ENCODE data around the gene SLC25A21.

Gene SLC25A21

GRCh38 chr14:36653962-36654793, 518.2 kb downstream of the SLC25A21 start:
- Mint-ChIP-seq H3K36me3 (ENCODE audit: low read depth) (no peaks in the 10 kb centered on the region), H3K4me1 (ENCODE audit: low read depth) (peaks cover 17% of the 10 kb centered on the region), H3K27ac (no peak overlapping the region), H3K27me3 (peaks cover 89% of the 10 kb centered on the region), H3K9me3 (no peaks in the 10 kb centered on the region), H3K4me3 (no peak overlapping the region)
- intact Hi-C loops (cut with micrococcal nuclease), result no loop called here

- intact Hi-C loops (cut with micrococcal nuclease), result no loop called here
- H3K9me3 Mint-ChIP-seq, result no peaks in the 10 kb centered on the region
- H3K27ac Mint-ChIP-seq, result no peak overlapping the region
- no peak overlapping the region for H3K4me3 Mint-ChIP-seq
- H3K36me3 Mint-ChIP-seq (ENCODE audit: low read depth), result no peaks in the 10 kb centered on the region
- H3K4me1 Mint-ChIP-seq (ENCODE audit: low read depth), result peaks cover 17% of the 10 kb centered on the region
- peaks cover 89% of the 10 kb centered on the region for H3K27me3 Mint-ChIP-seq
Measured at GRCh38 chr14:36653413-36653812, 519.0 kb downstream of the SLC25A21 start.

GRCh38 chr14:36652542-36653201, 519.7 kb downstream of the SLC25A21 start:
- Mint-ChIP-seq H3K4me1 (ENCODE audit: low read depth) (peaks cover 25% of the 10 kb centered on the region), H3K27ac (no peak overlapping the region), H3K36me3 (ENCODE audit: low read depth) (no peaks in the 10 kb centered on the region), H3K27me3 (peaks cover 89% of the 10 kb centered on the region), H3K9me3 (no peaks in the 10 kb centered on the region), H3K4me3 (no peak overlapping the region)
- intact Hi-C loops (cut with micrococcal nuclease), result no loop called here

DNA sequence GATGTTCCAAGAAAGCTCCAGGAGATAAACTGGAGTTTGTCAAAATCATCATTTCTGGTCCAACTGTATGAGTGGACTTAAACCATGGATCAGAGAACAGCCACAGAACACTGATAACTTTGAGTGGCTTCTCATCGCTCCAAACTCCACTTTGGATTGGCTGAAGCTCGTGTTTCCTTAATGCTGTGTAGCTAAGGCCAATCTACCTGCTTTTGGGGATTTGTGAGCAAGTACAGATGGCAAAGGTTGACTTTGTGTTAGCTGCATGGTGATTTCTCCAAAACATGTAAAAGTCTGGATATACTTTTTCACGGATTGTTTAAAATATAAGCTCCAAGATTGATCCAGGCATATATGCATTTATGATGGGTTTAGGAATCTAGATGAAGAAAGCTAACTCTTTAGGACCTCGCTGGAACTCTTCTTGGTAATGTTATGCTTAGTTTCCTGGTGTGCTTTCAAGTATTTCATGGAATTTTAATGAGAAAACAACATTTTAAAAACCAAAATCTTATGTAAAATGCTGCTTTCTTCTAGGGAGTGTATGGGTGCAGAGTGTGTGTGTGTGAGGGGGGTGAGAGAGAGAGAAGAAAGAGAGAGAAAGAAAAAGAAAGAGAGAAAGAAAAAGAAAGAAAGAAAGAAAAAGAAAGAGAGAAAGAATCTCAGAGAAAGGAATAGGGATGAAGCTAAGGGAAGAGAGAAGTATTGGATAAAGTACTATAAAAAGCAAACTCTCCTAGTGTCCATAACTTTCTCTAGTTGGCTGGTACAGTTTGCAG, 522.3 kb downstream of the SLC25A21 start:
- H3K9me3 Mint-ChIP-seq, result no peaks in the 10 kb centered on the region
- no peak overlapping the region for H3K27ac Mint-ChIP-seq
- no peaks in the 10 kb centered on the region for H3K36me3 Mint-ChIP-seq (ENCODE audit: low read depth)
- H3K4me1 Mint-ChIP-seq (ENCODE audit: low read depth), result peaks cover 9% of the 10 kb centered on the region
- H3K27me3 Mint-ChIP-seq, result peaks cover 86% of the 10 kb centered on the region
- intact Hi-C loops (cut with micrococcal nuclease), result no loop called here
- H3K4me3 Mint-ChIP-seq, result no peak overlapping the region

- H3K36me3 Mint-ChIP-seq (ENCODE audit: low read depth), result no peaks in the 10 kb centered on the region
- H3K27ac Mint-ChIP-seq, result no peak overlapping the region
- peaks cover 78% of the 10 kb centered on the region for H3K27me3 Mint-ChIP-seq
- H3K4me1 Mint-ChIP-seq (ENCODE audit: low read depth), result peaks cover 9% of the 10 kb centered on the region
- intact Hi-C loops (cut with micrococcal nuclease), result no loop called here
- H3K4me3 Mint-ChIP-seq, result no peak overlapping the region
- H3K9me3 Mint-ChIP-seq, result no peaks in the 10 kb centered on the region
Measured at GRCh38 chr14:36647824-36648753, 524.3 kb downstream of the SLC25A21 start.

- no peak overlapping the region for H3K4me3 Mint-ChIP-seq
- intact Hi-C loops (cut with micrococcal nuclease), result no loop called here
- H3K27me3 Mint-ChIP-seq, result peaks cover 74% of the 10 kb centered on the region
- peaks cover 9% of the 10 kb centered on the region for H3K4me1 Mint-ChIP-seq (ENCODE audit: low read depth)
- no peak overlapping the region for H3K27ac Mint-ChIP-seq
- H3K9me3 Mint-ChIP-seq, result no peaks in the 10 kb centered on the region
- no peaks in the 10 kb centered on the region for H3K36me3 Mint-ChIP-seq (ENCODE audit: low read depth)
Measured at GRCh38 chr14:36647417-36647823, 525.0 kb downstream of the SLC25A21 start.

GRCh38 chr14:36646664-36647416, 525.6 kb downstream of the SLC25A21 start:
- no peak overlapping the region for H3K27ac Mint-ChIP-seq
- intact Hi-C loops (cut with micrococcal nuclease), result no loop called here
- H3K36me3 Mint-ChIP-seq (ENCODE audit: low read depth), result no peaks in the 10 kb centered on the region
- peaks cover 9% of the 10 kb centered on the region for H3K4me1 Mint-ChIP-seq (ENCODE audit: low read depth)
- no peak overlapping the region for H3K4me3 Mint-ChIP-seq
- no peaks in the 10 kb centered on the region for H3K9me3 Mint-ChIP-seq
- H3K27me3 Mint-ChIP-seq, result peaks cover 74% of the 10 kb centered on the region

DNA sequence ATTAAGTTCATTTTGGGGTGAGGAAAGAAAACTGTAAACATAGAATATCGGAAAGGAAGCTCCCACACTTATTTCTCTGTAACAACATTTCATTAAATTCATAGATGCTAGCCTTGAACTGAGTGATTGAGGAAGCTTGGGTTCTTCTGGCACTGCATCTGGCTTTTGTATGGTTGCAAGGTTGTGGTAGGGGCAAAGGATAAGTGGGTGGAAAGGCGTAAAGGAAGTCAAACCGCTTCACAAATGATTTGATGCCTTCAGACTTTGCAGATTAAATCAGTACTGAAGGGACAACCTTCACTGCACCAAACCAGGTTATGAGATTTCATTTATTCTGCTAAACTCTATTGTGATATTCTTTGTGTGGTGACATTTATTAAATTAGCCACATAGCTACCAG, 538.8 kb downstream of the SLC25A21 start:
- H3K36me3 Mint-ChIP-seq (ENCODE audit: low read depth), result no peaks in the 10 kb centered on the region
- no peaks in the 10 kb centered on the region for H3K4me1 Mint-ChIP-seq (ENCODE audit: low read depth)
- H3K4me3 Mint-ChIP-seq, result no peak overlapping the region
- H3K9me3 Mint-ChIP-seq, result no peaks in the 10 kb centered on the region
- intact Hi-C loops (cut with micrococcal nuclease), result no loop called here
- peaks cover 4% of the 10 kb centered on the region for H3K27me3 Mint-ChIP-seq
- H3K27ac Mint-ChIP-seq, result no peak overlapping the region

All from dendritic cell treated with granulocyte-macrophage colony-stimulating factor and Interleukin-4, amounts not matched to agents 40 ng/mL and 50 ng/mL, for 4 days (primary cell).